ENCODE results near the gene GYPB. TPM values are rescaled to one million over a fixed set of nuclear protein-coding genes. Genes with fewer than 3 reads are reported as not detected.
A peak's percentile ranks its signal among the peaks of the same experiment; 100 is the strongest.
"Not testable (repeated sequence)": the region's sequence is repeated elsewhere in the genome, so short reads cannot be mapped to it uniquely, and the experiment has no call there.

GYPB gene
- total and polyA plus RNA-seq, 2 experiments from 2014 or later, result not detected

- not testable (repeated sequence) for H3K4me3 ChIP-seq; H2AFZ ChIP-seq; H3K27ac Mint-ChIP-seq; H3F3A ChIP-seq (replicated peaks; ENCODE audit: low read depth); H3K9me3 Mint-ChIP-seq; H3K4me1 ChIP-seq (ENCODE audit: insufficient read depth); H3K36me3 Mint-ChIP-seq (ENCODE audit: low read depth); H3K79me2 ChIP-seq (replicated peaks; ENCODE audit: insufficient read depth); H4K20me1 ChIP-seq (replicated peaks; ENCODE audit: insufficient read depth); ATAC-seq; H3K27ac ChIP-seq (ENCODE audit: low read depth); H3K36me3 ChIP-seq (ENCODE audit: insufficient read depth); H3K4me1 Mint-ChIP-seq; H3K27me3 Mint-ChIP-seq (ENCODE audit: insufficient read depth, low read depth, poor library complexity); H3K4me2 ChIP-seq; H3K27me3 ChIP-seq (ENCODE audit: insufficient read depth); DNase-seq (ENCODE audit: low spot score); H3K9me2 ChIP-seq (ENCODE audit: insufficient read depth); H3K4me3 Mint-ChIP-seq
Observed at GRCh38 chr4:143996193-143996592, 23.0 kb downstream of the GYPB start.

GRCh38 chr4:143991761-143992160 is 27.4 kb downstream of the GYPB start:
- not testable (repeated sequence) for H3K79me2 ChIP-seq (replicated peaks; ENCODE audit: insufficient read depth); H3F3A ChIP-seq (replicated peaks; ENCODE audit: low read depth); H3K4me3 ChIP-seq; H3K27ac Mint-ChIP-seq; H3K27me3 ChIP-seq (ENCODE audit: insufficient read depth); H3K9me2 ChIP-seq (ENCODE audit: insufficient read depth); H4K20me1 ChIP-seq (replicated peaks; ENCODE audit: insufficient read depth); H3K9me3 Mint-ChIP-seq; H3K4me3 Mint-ChIP-seq; H3K36me3 Mint-ChIP-seq (ENCODE audit: low read depth); DNase-seq (ENCODE audit: low spot score); H3K4me2 ChIP-seq; H3K36me3 ChIP-seq (ENCODE audit: insufficient read depth); H2AFZ ChIP-seq; ATAC-seq; H3K4me1 ChIP-seq (ENCODE audit: insufficient read depth); H3K27me3 Mint-ChIP-seq (ENCODE audit: insufficient read depth, low read depth, poor library complexity); H3K27ac ChIP-seq (ENCODE audit: low read depth)
- H3K4me1 Mint-ChIP-seq, result peaks cover 15% of the 10 kb centered on the region

GRCh38 chr4:143990717-143991116 is 28.5 kb downstream of the GYPB start:
- H3K36me3 ChIP-seq (ENCODE audit: insufficient read depth); H3F3A ChIP-seq (replicated peaks; ENCODE audit: low read depth); H3K27ac Mint-ChIP-seq; H3K4me1 ChIP-seq (ENCODE audit: insufficient read depth); H2AFZ ChIP-seq; H3K79me2 ChIP-seq (replicated peaks; ENCODE audit: insufficient read depth); H3K27me3 Mint-ChIP-seq (ENCODE audit: insufficient read depth, low read depth, poor library complexity); H4K20me1 ChIP-seq (replicated peaks; ENCODE audit: insufficient read depth); H3K4me3 Mint-ChIP-seq; H3K4me2 ChIP-seq; H3K4me3 ChIP-seq; DNase-seq (ENCODE audit: low spot score); ATAC-seq; H3K27ac ChIP-seq (ENCODE audit: low read depth); H3K9me2 ChIP-seq (ENCODE audit: insufficient read depth); H3K27me3 ChIP-seq (ENCODE audit: insufficient read depth): not testable (repeated sequence)
- peaks cover 11% of the 10 kb centered on the region for H3K9me3 Mint-ChIP-seq
- H3K36me3 Mint-ChIP-seq (ENCODE audit: low read depth), result peaks cover 11% of the 10 kb centered on the region; the same call in 2 of the 3 replicates
- H3K4me1 Mint-ChIP-seq, result peaks cover 22% of the 10 kb centered on the region

GRCh38 chr4:143986180-143986579 is 33.0 kb downstream of the GYPB start:
- peak; percentile 51 for DNase-seq (ENCODE audit: low spot score)
- H3F3A ChIP-seq (replicated peaks; ENCODE audit: low read depth), result no peaks in the 10 kb centered on the region
- H3K27me3 ChIP-seq (ENCODE audit: insufficient read depth), result no peaks in the 10 kb centered on the region
- H2AFZ ChIP-seq, result no peak overlapping the region
- H3K4me1 Mint-ChIP-seq, result peaks cover 37% of the 10 kb centered on the region
- H3K4me2 ChIP-seq, result 0 out of 2 replicates have a peak overlapping the region, but pooled peaks have one; percentile 33
- no peaks in the 10 kb centered on the region for H4K20me1 ChIP-seq (replicated peaks; ENCODE audit: insufficient read depth)
- ATAC-seq, result peak; percentile 92
- H3K27ac ChIP-seq (ENCODE audit: low read depth), result peak overlapping the region; percentile 86
- no peaks in the 10 kb centered on the region for H3K36me3 ChIP-seq (ENCODE audit: insufficient read depth)
- peak overlapping the region; percentile 83 for H3K27ac Mint-ChIP-seq
- peaks cover 11% of the 10 kb centered on the region for H3K9me3 Mint-ChIP-seq
- H3K4me3 ChIP-seq, result no peak overlapping the region; the same call in 1 of the 2 replicates
- H3K79me2 ChIP-seq (replicated peaks; ENCODE audit: insufficient read depth), result no peaks in the 10 kb centered on the region
- peaks cover 9% of the 10 kb centered on the region for H3K4me1 ChIP-seq (ENCODE audit: insufficient read depth)
- no peaks in the 10 kb centered on the region for H3K9me2 ChIP-seq (ENCODE audit: insufficient read depth)
- peaks cover 5% of the 10 kb centered on the region for H3K27me3 Mint-ChIP-seq (ENCODE audit: insufficient read depth, low read depth, poor library complexity)
- peaks cover 11% of the 10 kb centered on the region; the same call in 2 of the 3 replicates for H3K36me3 Mint-ChIP-seq (ENCODE audit: low read depth)
- no peak overlapping the region for H3K4me3 Mint-ChIP-seq
- TF ChIP-seq EZH2 (IDR thresholded peaks at IDR 0.05; ENCODE audit: low read depth, unreplicated experiment), result no peak
- TF ChIP-seq ZNF462 (CRISPR knock-in tag; IDR thresholded peaks at IDR 0.05), result no peak
